ENCODE measurements around the gene BFSP2.

- TF ChIP-seq, protein P1, sequence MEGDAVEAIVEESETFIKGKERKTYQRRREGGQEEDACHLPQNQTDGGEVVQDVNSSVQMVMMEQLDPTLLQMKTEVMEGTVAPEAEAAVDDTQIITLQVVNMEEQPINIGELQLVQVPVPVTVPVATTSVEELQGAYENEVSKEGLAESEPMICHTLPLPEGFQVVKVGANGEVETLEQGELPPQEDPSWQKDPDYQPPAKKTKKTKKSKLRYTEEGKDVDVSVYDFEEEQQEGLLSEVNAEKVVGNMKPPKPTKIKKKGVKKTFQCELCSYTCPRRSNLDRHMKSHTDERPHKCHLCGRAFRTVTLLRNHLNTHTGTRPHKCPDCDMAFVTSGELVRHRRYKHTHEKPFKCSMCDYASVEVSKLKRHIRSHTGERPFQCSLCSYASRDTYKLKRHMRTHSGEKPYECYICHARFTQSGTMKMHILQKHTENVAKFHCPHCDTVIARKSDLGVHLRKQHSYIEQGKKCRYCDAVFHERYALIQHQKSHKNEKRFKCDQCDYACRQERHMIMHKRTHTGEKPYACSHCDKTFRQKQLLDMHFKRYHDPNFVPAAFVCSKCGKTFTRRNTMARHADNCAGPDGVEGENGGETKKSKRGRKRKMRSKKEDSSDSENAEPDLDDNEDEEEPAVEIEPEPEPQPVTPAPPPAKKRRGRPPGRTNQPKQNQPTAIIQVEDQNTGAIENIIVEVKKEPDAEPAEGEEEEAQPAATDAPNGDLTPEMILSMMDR (IDR thresholded peaks at IDR 0.05; ENCODE audit: low read length): no peak
- no peak for TF ChIP-seq EZH2 (optimal IDR thresholded peaks at IDR 0.05; ENCODE audit: low read depth, low read length)
- no peak for TF ChIP-seq EZH2phosphoT487 (IDR thresholded peaks at IDR 0.05; ENCODE audit: low read length)
These were observed 9.1 kb downstream of the BFSP2 start for GRCh38 chr3:133408961-133409360.

All from MM.1S (cell line).